Measurements from ENCODE around the gene GDF2. TPM values are rescaled to one million over a fixed set of nuclear protein-coding genes. Genes with fewer than 3 reads are reported as not detected.

The GDF2 gene
- total and polyA plus RNA-seq, 3 donors from 2014 or later = 0.19 to 0.39 TPM; not detected in 1

DNA sequence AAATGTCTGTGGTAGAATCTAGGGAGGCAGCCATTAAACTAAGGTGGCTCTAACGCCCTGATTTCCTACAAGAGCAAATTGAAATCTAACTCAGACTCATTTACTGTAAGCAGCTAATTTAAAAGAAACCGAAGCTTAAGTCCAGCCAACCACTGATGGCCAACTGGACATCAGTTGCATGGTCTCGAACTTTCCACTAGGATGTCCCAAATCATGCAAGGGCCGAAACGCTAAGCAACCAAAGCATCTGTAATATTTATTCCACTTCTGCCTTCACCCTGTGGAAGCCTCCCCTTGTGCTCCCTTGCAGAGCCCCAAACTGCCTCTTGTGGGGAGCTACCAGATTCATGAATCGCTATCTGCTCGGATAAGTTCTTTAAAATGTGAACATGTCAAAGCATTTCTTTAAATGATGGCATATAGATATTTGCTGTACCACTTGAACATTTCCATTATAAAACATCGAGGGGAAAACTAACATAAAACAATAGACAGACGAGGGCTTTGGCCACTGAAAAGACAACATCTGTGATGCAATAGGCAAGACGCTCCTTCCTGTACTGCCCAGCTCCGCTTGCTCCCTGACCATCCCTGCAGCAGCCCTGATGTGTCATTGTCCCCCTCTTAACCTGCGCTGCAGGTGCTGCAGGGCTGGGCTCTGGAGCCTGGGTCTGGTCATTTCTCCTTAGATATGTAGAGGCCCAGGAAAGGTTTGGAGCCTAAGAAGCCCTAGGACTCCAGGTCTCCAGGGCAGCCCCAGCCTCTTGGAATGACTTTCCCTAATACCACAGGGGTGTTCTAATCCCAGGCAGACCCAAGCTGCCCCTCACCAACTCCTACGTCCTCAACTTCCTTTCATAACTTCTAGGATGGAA, 23.0 kb downstream of the GDF2 start:
- no peaks in the 10 kb centered on the region for H3K36me3 ChIP-seq (ENCODE audit: low read depth, missing control alignments)
- no peak for DNase-seq
- no peak overlapping the region for H3K27ac ChIP-seq
- 85 to 91% methylated on average over 13 of the region's 13 CpGs for WGBS, 2 donors
- H3K4me1 ChIP-seq = no peaks in the 10 kb centered on the region
- intact Hi-C loops (cut with DNase I; ENCODE audit: low total_unique reads) = no loop called here
- no peaks in the 10 kb centered on the region for H3K27me3 ChIP-seq
- H3K9me3 ChIP-seq = no peaks in the 10 kb centered on the region
- no peak overlapping the region for H3K4me3 ChIP-seq
- TF ChIP-seq, protein P1, sequence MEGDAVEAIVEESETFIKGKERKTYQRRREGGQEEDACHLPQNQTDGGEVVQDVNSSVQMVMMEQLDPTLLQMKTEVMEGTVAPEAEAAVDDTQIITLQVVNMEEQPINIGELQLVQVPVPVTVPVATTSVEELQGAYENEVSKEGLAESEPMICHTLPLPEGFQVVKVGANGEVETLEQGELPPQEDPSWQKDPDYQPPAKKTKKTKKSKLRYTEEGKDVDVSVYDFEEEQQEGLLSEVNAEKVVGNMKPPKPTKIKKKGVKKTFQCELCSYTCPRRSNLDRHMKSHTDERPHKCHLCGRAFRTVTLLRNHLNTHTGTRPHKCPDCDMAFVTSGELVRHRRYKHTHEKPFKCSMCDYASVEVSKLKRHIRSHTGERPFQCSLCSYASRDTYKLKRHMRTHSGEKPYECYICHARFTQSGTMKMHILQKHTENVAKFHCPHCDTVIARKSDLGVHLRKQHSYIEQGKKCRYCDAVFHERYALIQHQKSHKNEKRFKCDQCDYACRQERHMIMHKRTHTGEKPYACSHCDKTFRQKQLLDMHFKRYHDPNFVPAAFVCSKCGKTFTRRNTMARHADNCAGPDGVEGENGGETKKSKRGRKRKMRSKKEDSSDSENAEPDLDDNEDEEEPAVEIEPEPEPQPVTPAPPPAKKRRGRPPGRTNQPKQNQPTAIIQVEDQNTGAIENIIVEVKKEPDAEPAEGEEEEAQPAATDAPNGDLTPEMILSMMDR (IDR thresholded peaks at IDR 0.05) = no peak
- no peak for TF ChIP-seq POLR2A (IDR thresholded peaks at IDR 0.05)

DNA sequence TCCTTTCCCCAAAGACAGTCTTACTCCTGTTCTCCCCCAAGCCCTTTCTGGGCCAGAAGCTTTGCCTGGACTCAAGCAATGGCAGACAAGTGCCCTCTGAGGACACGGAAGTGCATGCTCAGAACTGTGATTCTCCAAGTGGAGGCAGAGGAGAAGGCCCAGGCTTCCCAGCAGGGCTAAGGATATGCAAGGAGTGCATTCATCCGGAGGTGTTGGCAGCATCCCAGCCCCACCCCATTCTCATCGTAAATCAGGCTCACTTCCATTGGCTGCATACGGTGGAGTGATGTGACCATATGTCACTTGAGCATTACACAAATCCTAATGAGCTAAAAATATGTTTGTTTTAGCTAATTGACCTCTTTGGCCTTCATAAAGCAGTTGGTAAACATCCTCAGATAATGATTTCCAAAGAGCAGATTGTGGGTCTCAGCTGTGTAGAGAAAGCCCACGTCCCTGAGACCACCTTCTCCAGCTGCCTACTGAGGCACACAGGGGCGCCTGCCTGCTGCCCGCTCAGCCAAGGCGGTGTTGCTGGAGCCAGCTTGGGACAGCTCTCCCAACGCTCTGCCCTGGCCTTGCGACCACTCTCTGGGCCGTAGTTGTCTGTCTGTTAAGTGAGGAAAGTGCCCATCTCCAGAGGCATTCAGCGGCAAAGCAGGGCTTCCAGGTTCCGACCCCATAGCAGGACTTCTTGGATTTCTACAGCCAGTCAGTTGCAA, 24.5 kb downstream of the GDF2 start:
- H3K27me3 ChIP-seq = no peaks in the 10 kb centered on the region
- H3K9me3 ChIP-seq = no peaks in the 10 kb centered on the region
- no peak for DNase-seq
- H3K27ac ChIP-seq = no peak overlapping the region
- H3K4me1 ChIP-seq = no peaks in the 10 kb centered on the region
- no peaks in the 10 kb centered on the region for H3K36me3 ChIP-seq (ENCODE audit: low read depth, missing control alignments)
- WGBS, 2 donors = 79 to 82% methylated on average over 12 to 13 of the region's 13 CpGs
- no peak overlapping the region for H3K4me3 ChIP-seq
- TF ChIP-seq, protein P1 (IDR thresholded peaks at IDR 0.05) = no peak
- no peak for TF ChIP-seq POLR2A (IDR thresholded peaks at IDR 0.05)
- intact Hi-C loops (cut with DNase I; ENCODE audit: low total_unique reads) = no loop called here

DNA sequence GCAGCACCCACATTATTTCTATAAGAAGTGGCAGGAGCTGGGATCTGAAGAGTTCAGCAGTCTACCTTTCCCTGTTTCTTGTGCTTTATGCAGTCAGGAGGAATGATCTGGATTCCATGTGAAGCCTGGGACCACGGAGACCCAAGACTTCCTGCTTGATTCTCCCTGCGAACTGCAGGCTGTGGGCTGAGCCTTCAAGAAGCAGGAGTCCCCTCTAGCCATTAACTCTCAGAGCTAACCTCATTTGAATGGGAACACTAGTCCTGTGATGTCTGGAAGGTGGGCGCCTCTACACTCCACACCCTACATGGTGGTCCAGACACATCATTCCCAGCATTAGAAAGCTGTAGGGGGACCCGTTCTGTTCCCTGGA, 25.0 kb downstream of the GDF2 start:
- no peaks in the 10 kb centered on the region for H3K9me3 ChIP-seq
- WGBS, 2 donors = 79% methylated on average over 4 of the region's 4 CpGs; no CpG with 5 or more reads in 1 of the 2 donors
- no peaks in the 10 kb centered on the region for H3K4me1 ChIP-seq
- TF ChIP-seq POLR2A (IDR thresholded peaks at IDR 0.05) = no peak
- TF ChIP-seq, protein P1 (IDR thresholded peaks at IDR 0.05) = no peak
- intact Hi-C loops (cut with DNase I; ENCODE audit: low total_unique reads) = no loop called here
- H3K27me3 ChIP-seq = no peaks in the 10 kb centered on the region
- H3K27ac ChIP-seq = no peak overlapping the region
- no peaks in the 10 kb centered on the region for H3K36me3 ChIP-seq (ENCODE audit: low read depth, missing control alignments)
- H3K4me3 ChIP-seq = no peak overlapping the region
- no peak for DNase-seq

DNA sequence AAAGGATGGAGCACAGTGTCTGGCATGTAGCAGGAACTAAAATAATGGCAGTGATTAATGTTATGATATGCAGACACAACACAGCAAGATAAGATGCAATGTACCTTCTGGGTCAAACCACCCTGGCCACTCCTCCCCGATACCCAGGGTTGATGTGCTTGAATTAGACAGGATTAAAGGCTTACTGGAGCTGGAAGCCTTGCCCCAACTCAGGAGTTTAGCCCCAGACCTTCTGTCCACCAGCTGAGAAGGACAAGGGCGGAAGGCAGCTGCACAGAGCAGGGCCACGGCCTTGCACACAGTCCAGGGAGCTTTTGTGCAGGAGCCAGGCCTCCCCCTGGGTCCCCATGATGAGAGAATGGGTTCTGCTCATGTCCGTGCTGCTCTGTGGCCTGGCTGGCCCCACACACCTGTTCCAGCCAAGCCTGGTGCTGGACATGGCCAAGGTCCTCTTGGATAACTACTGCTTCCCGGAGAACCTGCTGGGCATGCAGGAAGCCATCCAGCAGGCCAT, 25.9 kb downstream of the GDF2 start, which contains the start of gene RBP3:
RBP3 (plus strand) TSS at position 226 of the 514 bp plus-strand sequence; CDS start at position 348, 122 bp downstream.
- DNase-seq = no peak
- Histone ChIP-seq H3K27ac (no peak within 1 kb of the TSS), H3K36me3 (ENCODE audit: low read depth, missing control alignments) (no peaks in the 10 kb centered on the region), H3K9me3 (no peaks in the 10 kb centered on the region), H3K27me3 (no peaks in the 10 kb centered on the region), H3K4me1 (no peaks in the 10 kb centered on the region), H3K4me3 (no peak within 1 kb of the TSS)
- TF ChIP-seq POLR2A (IDR thresholded peaks at IDR 0.05) = no peak
- TF ChIP-seq, protein P1 (IDR thresholded peaks at IDR 0.05) = no peak
- intact Hi-C loops (cut with DNase I; ENCODE audit: low total_unique reads) = no loop called here
- WGBS, 2 donors = 84 to 100% methylated on average over 5 of the region's 5 CpGs

All from testis (tissue), 3 donors.